Cardiac muscle cell (in vitro differentiated cells and primary cell): Measurements from ENCODE around the gene PLP2. TPM values are rescaled to one million over a fixed set of nuclear protein-coding genes. Genes with fewer than 3 reads are reported as not detected.

Experiments used
- DNase-seq, 2 donors: peaks; one replicate each; pipeline versions ENCODE4 v3.0.0 to v3.0.0-alpha.2; 2010 to 2017; ENCODE audit warnings: low read depth in 1 of 2, low spot score in 1 of 2
- H3K27ac ChIP-seq: fragments of 200-600 bp; sonication (generic); 2 replicates; pipeline ENCODE4 v1.5.1; 2016
- H3K27me3 ChIP-seq: fragments of 200-600 bp; sonication (generic); 2 replicates; pipeline ENCODE4 v1.6.0; 2016; ENCODE audit warnings: control low read depth
- H3K36me3 ChIP-seq: fragments of 200-600 bp; sonication (generic); 2 replicates; pipeline ENCODE4 v1.5.1; 2016; ENCODE audit warnings: control low read depth
- H3K4me1 ChIP-seq: fragments of 200-600 bp; sonication (generic); 2 replicates; pipeline ENCODE4 v1.8.1; 2017; ENCODE audit warnings: low read depth, mild to moderate bottlenecking, mixed run types
- H3K4me3 ChIP-seq: fragments of 200-600 bp; sonication (generic); 2 replicates; pipeline ENCODE4 v1.5.1; 2016; ENCODE audit warnings: mild to moderate bottlenecking
- H3K9me3 ChIP-seq: fragments of 200-600 bp; sonication (generic); 2 replicates; pipeline ENCODE4 v1.5.1; 2017; ENCODE audit warnings: low read depth, mild to moderate bottlenecking, control low read depth
- CTCF ChIP-seq: IDR thresholded peaks from 2 replicates; pipeline ENCODE4 v1.5.1; 2012; ENCODE audit warnings: low read depth, mild to moderate bottlenecking, low read length
- polyA plus RNA-seq: library from polyadenylated mRNA; unstranded; fragments of >200 nt; fragmentation: Nextera tagmentation; extraction: Ambion mirVana; gene quantifications from 2 replicates; pipeline ENCODE4 v1.2.1, GENCODE V29; 2016
- total RNA-seq: library from RNA; depleted of rRNA; stranded (reverse); fragments of >200 nt; gene quantifications from 2 replicates; pipeline ENCODE4 v1.2.3, GENCODE V29; 2016

Gene PLP2
- total and polyA plus RNA-seq, 2 experiments from 2014 or later: 12.4 to 34.6 TPM

- Histone ChIP-seq H3K9me3 (no peaks in the 10 kb centered on the region), H3K27ac (no peak overlapping the region), H3K36me3 (no peaks in the 10 kb centered on the region), H3K27me3 (no peaks in the 10 kb centered on the region), H3K4me1 (no peaks in the 10 kb centered on the region), H3K4me3 (no peak overlapping the region)
- TF ChIP-seq CTCF: no peak
- no peak for DNase-seq
These were observed 50.2 kb downstream of the PLP2 start for GRCh38 chrX:49221868-49222267.

Other genes with a start within 250 kb of the PLP2 start
- 40.2 and 56.6 TPM in 2 replicates for gene OTUD5, start 214.3 kb upstream of the PLP2 start, total RNA-seq
- 47.8 and 55.6 TPM in 2 replicates for gene OTUD5, start 214.3 kb upstream of the PLP2 start, polyA plus RNA-seq
- gene KCND1, start 200.1 kb upstream of the PLP2 start, total RNA-seq: 1.1 and 2.6 TPM in 2 replicates
- gene KCND1, start 200.1 kb upstream of the PLP2 start, polyA plus RNA-seq: 2.3 and 3.1 TPM in 2 replicates
- 34.7 and 67.3 TPM in 2 replicates for gene GRIPAP1, start 169.6 kb upstream of the PLP2 start, total RNA-seq
- gene GRIPAP1, start 169.6 kb upstream of the PLP2 start, polyA plus RNA-seq: 44.8 and 65.4 TPM in 2 replicates
- 30.0 and 55.0 TPM in 2 replicates for gene TFE3, start 128.5 kb upstream of the PLP2 start, total RNA-seq
- 32.1 and 40.9 TPM in 2 replicates for gene TFE3, start 128.5 kb upstream of the PLP2 start, polyA plus RNA-seq
- 6.2 and 7.8 TPM in 2 replicates for gene CCDC120, start 112.9 kb upstream of the PLP2 start, total RNA-seq
- gene CCDC120, start 112.9 kb upstream of the PLP2 start, polyA plus RNA-seq: 5.4 and 10.8 TPM in 2 replicates
- gene PRAF2, start 97.9 kb upstream of the PLP2 start, total RNA-seq: 22.9 and 30.3 TPM in 2 replicates
- 56.2 and 76.7 TPM in 2 replicates for gene PRAF2, start 97.9 kb upstream of the PLP2 start, polyA plus RNA-seq
- 51.4 and 54.6 TPM in 2 replicates for gene WDR45, start 92.0 kb upstream of the PLP2 start, total RNA-seq
- gene WDR45, start 92.0 kb upstream of the PLP2 start, polyA plus RNA-seq: 58.6 and 62.3 TPM in 2 replicates
- 37.3 and 38.4 TPM in 2 replicates for gene GPKOW, start 48.2 kb upstream of the PLP2 start, total RNA-seq
- gene GPKOW, start 48.2 kb upstream of the PLP2 start, polyA plus RNA-seq: 23.2 and 28.7 TPM in 2 replicates
- 2.0 and 6.8 TPM in 2 replicates for gene MAGIX, start 9.1 kb upstream of the PLP2 start, total RNA-seq
- gene MAGIX, start 9.1 kb upstream of the PLP2 start, polyA plus RNA-seq: 3.2 and 10.0 TPM in 2 replicates
- gene PRICKLE3, start 14.5 kb downstream of the PLP2 start, total RNA-seq: 10.5 and 16.5 TPM in 2 replicates
- 8.1 and 10.9 TPM in 2 replicates for gene PRICKLE3, start 14.5 kb downstream of the PLP2 start, polyA plus RNA-seq
- 0.45 and 1.8 TPM in 2 replicates for gene SYP, start 28.3 kb downstream of the PLP2 start, total RNA-seq
- 1.1 and 1.3 TPM in 2 replicates for gene SYP, start 28.3 kb downstream of the PLP2 start, polyA plus RNA-seq
- 0.45 and 1.0 TPM in 2 replicates for gene CACNA1F, start 61.4 kb downstream of the PLP2 start, total RNA-seq
- gene CACNA1F, start 61.4 kb downstream of the PLP2 start, polyA plus RNA-seq: 0.02 and 1.5 TPM in 2 replicates
- 18.3 and 21.2 TPM in 2 replicates for gene CCDC22, start 63.6 kb downstream of the PLP2 start, total RNA-seq
- gene CCDC22, start 63.6 kb downstream of the PLP2 start, polyA plus RNA-seq: 16.1 and 18.9 TPM in 2 replicates
- 0.07 and 0.18 TPM in 2 replicates for gene FOXP3, start 92.8 kb downstream of the PLP2 start, total RNA-seq
- gene FOXP3, start 92.8 kb downstream of the PLP2 start, polyA plus RNA-seq: 0.59 TPM in 1 of 2 replicates, not detected in the other
- gene PPP1R3F, start 97.9 kb downstream of the PLP2 start, total RNA-seq: 32.6 and 36.0 TPM in 2 replicates
- 24.4 and 28.3 TPM in 2 replicates for gene PPP1R3F, start 97.9 kb downstream of the PLP2 start, polyA plus RNA-seq
- not detected in 2 replicates for gene GAGE10, start 131.7 kb downstream of the PLP2 start, total RNA-seq
- gene GAGE10, start 131.7 kb downstream of the PLP2 start, polyA plus RNA-seq: 1.0 TPM in 1 of 2 replicates, not detected in the other
- gene GAGE12J, start 150.1 kb downstream of the PLP2 start, total RNA-seq: not detected in 2 replicates
- gene GAGE12J, start 150.1 kb downstream of the PLP2 start, polyA plus RNA-seq: not detected in 2 replicates
- gene GAGE13, start 159.7 kb downstream of the PLP2 start, total RNA-seq: not detected in 2 replicates
- 0.38 TPM in 1 of 2 replicates, not detected in the other for gene GAGE13, start 159.7 kb downstream of the PLP2 start, polyA plus RNA-seq